HCT116 (cell line): ENCODE measurements around the gene MX2. TPM values are rescaled to one million over a fixed set of nuclear protein-coding genes. Genes with fewer than 3 reads are reported as not detected.

ENCODE experiments used
- ATAC-seq: fragments of 200-7000 bp; cut with Tn5 transposase; 2 replicates; pipeline ENCODE4 v1.9.1; 2020; ENCODE audit warnings: mild to moderate bottlenecking, moderate library complexity
- BruUV-seq: library from RNA; stranded (reverse); fragments of 400-500 nt; replicated peaks from 2 replicates; lab custom pipeline; 2021; lab: Mats Ljungman, UMichigan
- CTCF ChIA-PET: fragments of 300-600 bp; sonication (Branson Sonifier 250); formaldehyde crosslinking; loops from one replicate; lab custom pipeline; 2021; ENCODE audit warnings: antibody characterized with exemption; lab: Charles Lee
- POLR2A ChIA-PET: fragments of 300-600, 350-600 bp; sonication (Branson Sonifier 250); formaldehyde crosslinking; loops from one replicate; lab custom pipeline; 2021; ENCODE audit warnings: antibody characterized with exemption; lab: Charles Lee
- RAD21 ChIA-PET, 2 experiments: fragments of 300-600 bp; sonication (Branson Sonifier 250); formaldehyde crosslinking; loops; one replicate each; lab custom pipeline; 2023; ENCODE audit warnings: low total read pairs in 2 of 2; ENCODE audit not compliant: uncharacterized antibody in 2 of 2, unreplicated experiment in 2 of 2, low non-redundant PET in 1 of 2; lab: Charles Lee
- DNase-seq: peaks from one replicate; pipeline ENCODE4 v3.0.0-alpha.2; 2010; ENCODE audit warnings: low read depth, low spot score
- H2AFZ ChIP-seq: fragments of 200-600 bp; shearing (Covaris generic), sonication (generic); 2 replicates; pipeline ENCODE4 v1.6.1; 2017; ENCODE audit warnings: low read depth, mixed run types, mixed read lengths, antibody characterized with exemption, low read length; ENCODE audit not compliant: poor library complexity, severe bottlenecking
- H3K27ac ChIP-seq: 2 replicates; pipeline ENCODE4 v1.5.1; 2012; ENCODE audit warnings: low read depth, low read length
- H3K27me3 ChIP-seq: fragments of 200-600 bp; sonication (generic); 2 replicates; pipeline ENCODE4 v1.6.1; 2016; ENCODE audit warnings: mixed run types, low read length, mixed read lengths; ENCODE audit not compliant: insufficient read depth
- H3K36me3 ChIP-seq, 2 experiments: fragments of 200-500 bp in 1 of 2; fragments of 200-600 bp in 1 of 2; sonication (Bioruptor generic) in 1 of 2; sonication (generic) in 1 of 2; 2 replicates each; pipeline versions ENCODE4 v1.5.1 to v1.6.1; 2014 to 2016; ENCODE audit warnings: low read length in 2 of 2, inconsistent platforms in 1 of 2, mixed read lengths in 1 of 2, mixed run types in 1 of 2; ENCODE audit not compliant: insufficient read depth in 2 of 2, control insufficient read depth in 1 of 2
- H3K4me1 ChIP-seq, 2 experiments: fragments of 200-600 bp in 1 of 2; sonication (generic) in 1 of 2; 2 replicates each; pipeline versions ENCODE4 v1.5.1 to v1.6.1; 2012 to 2017; ENCODE audit warnings: low read length in 2 of 2, inconsistent platforms in 1 of 2, mild to moderate bottlenecking in 1 of 2, mixed read lengths in 1 of 2, mixed run types in 1 of 2, moderate library complexity in 1 of 2; ENCODE audit not compliant: insufficient read depth in 2 of 2, control insufficient read depth in 1 of 2
- H3K4me2 ChIP-seq: fragments of 200-600 bp; sonication (generic); 2 replicates; pipeline ENCODE4 v1.6.1; 2017; ENCODE audit warnings: mixed run types, low read length, mixed read lengths
- H3K4me3 ChIP-seq, 2 experiments: fragments of 200-600 bp in 1 of 2; sonication (generic) in 1 of 2; replicated peaks in 1 of 2; 2 replicates each; pipeline ENCODE4 v1.5.1; 2011 to 2016; ENCODE audit warnings: low read length in 2 of 2, control low read depth in 1 of 2, low read depth in 1 of 2, mild to moderate bottlenecking in 1 of 2, mixed read lengths in 1 of 2, mixed run types in 1 of 2
- H3K79me2 ChIP-seq: fragments of 200-600 bp; sonication (generic); 2 replicates; pipeline ENCODE4 v1.6.1; 2017; ENCODE audit warnings: mild to moderate bottlenecking, mixed run types, low read length, moderate library complexity, mixed read lengths; ENCODE audit not compliant: insufficient read depth
- H3K9ac ChIP-seq: fragments of 200-600 bp; sonication (generic); 2 replicates; pipeline ENCODE4 v1.6.1; 2016; ENCODE audit warnings: low read length, mixed read lengths
- H3K9me2 ChIP-seq: fragments of 200-600 bp; sonication (generic), shearing (Covaris generic); 2 replicates; pipeline ENCODE4 v1.6.1; 2017; ENCODE audit warnings: mixed run types, mild to moderate bottlenecking, moderate library complexity; ENCODE audit not compliant: insufficient read depth
- H3K9me3 ChIP-seq, 2 experiments: fragments of 200-500 bp in 1 of 2; fragments of 200-600 bp in 1 of 2; sonication (Bioruptor generic) in 1 of 2; sonication (generic) in 1 of 2; 2 replicates each; pipeline ENCODE4 v1.6.1; 2014 to 2017; ENCODE audit warnings: low read length in 2 of 2, mixed read lengths in 2 of 2, inconsistent platforms in 1 of 2, low read depth in 1 of 2, mild to moderate bottlenecking in 1 of 2, mixed run types in 1 of 2, moderate library complexity in 1 of 2; ENCODE audit not compliant: control insufficient read depth in 1 of 2, insufficient read depth in 1 of 2
- H4K20me1 ChIP-seq: fragments of 200-600 bp; sonication (generic), shearing (Covaris generic); 2 replicates; pipeline ENCODE4 v1.6.1; 2017; ENCODE audit warnings: mixed run types, mild to moderate bottlenecking, moderate library complexity; ENCODE audit not compliant: insufficient read depth
- CBX3 ChIP-seq: IDR thresholded peaks from 2 replicates; pipeline ENCODE4 v1.6.1; 2012; ENCODE audit warnings: low read depth
- CEBPB ChIP-seq: IDR thresholded peaks from 2 replicates; pipeline ENCODE4 v1.6.1; 2012; ENCODE audit warnings: low read depth
- EGR1 ChIP-seq: IDR thresholded peaks from 2 replicates; pipeline ENCODE4 v1.6.1; 2012; ENCODE audit warnings: low read depth
- ELF1 ChIP-seq: IDR thresholded peaks from 2 replicates; pipeline ENCODE4 v1.6.1; 2012; ENCODE audit warnings: low read depth, borderline replicate concordance
- EZH2 ChIP-seq: fragments of 200-600 bp; sonication (generic); IDR thresholded peaks from 2 replicates; pipeline ENCODE4 v1.6.1; 2017; ENCODE audit warnings: antibody characterized with exemption, mixed run types
- EZH2phosphoT487 ChIP-seq: fragments of 200-600 bp; IDR thresholded peaks from 2 replicates; pipeline ENCODE4 v1.6.1; 2018; ENCODE audit warnings: antibody characterized with exemption, borderline replicate concordance
- FOSL1 ChIP-seq: IDR thresholded peaks from 2 replicates; pipeline ENCODE4 v1.6.1; 2012; ENCODE audit warnings: low read depth
- JUND ChIP-seq: IDR thresholded peaks from 2 replicates; pipeline ENCODE4 v1.6.1; 2012
- POLR2A ChIP-seq: IDR thresholded peaks from 2 replicates; pipeline ENCODE4 v1.7.0; 2011; ENCODE audit warnings: borderline replicate concordance; ENCODE audit not compliant: insufficient read depth, insufficient read length; ENCODE audit errors: extremely low read depth
- POLR2AphosphoS5 ChIP-seq: IDR thresholded peaks from 2 replicates; pipeline ENCODE4 v1.6.1; 2011; ENCODE audit warnings: mild to moderate bottlenecking, low read depth, low read length, moderate library complexity
- RAD21 ChIP-seq: IDR thresholded peaks from 2 replicates; pipeline ENCODE4 v1.6.1; 2012; ENCODE audit warnings: low read depth, mild to moderate bottlenecking
- SIN3A ChIP-seq: IDR thresholded peaks from 2 replicates; pipeline ENCODE4 v1.6.1; 2012; ENCODE audit warnings: low read depth
- SP1 ChIP-seq: IDR thresholded peaks from 2 replicates; pipeline ENCODE4 v1.6.1; 2012; ENCODE audit warnings: low read depth
- SRF ChIP-seq: IDR thresholded peaks from 2 replicates; pipeline ENCODE4 v1.6.1; 2012; ENCODE audit warnings: low read depth
- ZFX ChIP-seq: fragments of 450-650 bp; IDR thresholded peaks from 2 replicates; pipeline ENCODE4 v1.6.1; 2017
- ZNF274 ChIP-seq: fragments of 200-500 bp; sonication (Bioruptor generic); IDR thresholded peaks from 2 replicates; pipeline ENCODE4 v1.6.1; 2014; ENCODE audit warnings: mild to moderate bottlenecking, low read depth, low read length, inconsistent platforms
- intact Hi-C: fragments of 100-400 bp; cut with micrococcal nuclease; formaldehyde crosslinking; loops from 2 replicates; pipeline ENCODE4 v1.10.0; 2022
- total RNA-seq: library from RNA; stranded (reverse); gene quantifications from one replicate; pipeline ENCODE4 v1.2.1, GENCODE V29; 2021; ENCODE audit not compliant: unreplicated experiment
- TF ChIP-seq, protein P1 (sequence below): IDR thresholded peaks from 2 replicates; pipeline ENCODE4 v1.6.1; 2012
- TF ChIP-seq, protein P2 (sequence below): IDR thresholded peaks from 2 replicates; pipeline ENCODE4 v1.6.1; 2011; ENCODE audit warnings: mild to moderate bottlenecking, low read length, moderate library complexity; ENCODE audit not compliant: insufficient replicate concordance; ENCODE audit errors: extremely low read depth
- TF ChIP-seq, protein P3 (sequence below), 3 experiments: fragments of 200-600 bp in 1 of 3; sonication (generic) in 1 of 3; IDR thresholded peaks in 2 of 3; conservative IDR thresholded peaks in 1 of 3; 2 replicates each; pipeline ENCODE4 v1.5.1; 2012 to 2017; ENCODE audit warnings: low read depth in 2 of 3, low read length in 2 of 3, antibody characterized with exemption in 1 of 3, borderline replicate concordance in 1 of 3, control low read depth in 1 of 3, mild to moderate bottlenecking in 1 of 3, mixed read lengths in 1 of 3, mixed run types in 1 of 3, moderate library complexity in 1 of 3; ENCODE audit not compliant: insufficient read depth in 1 of 3

Gene MX2
- total RNA-seq, 1 experiment from 2014 or later, result 0.22 TPM

DNA sequence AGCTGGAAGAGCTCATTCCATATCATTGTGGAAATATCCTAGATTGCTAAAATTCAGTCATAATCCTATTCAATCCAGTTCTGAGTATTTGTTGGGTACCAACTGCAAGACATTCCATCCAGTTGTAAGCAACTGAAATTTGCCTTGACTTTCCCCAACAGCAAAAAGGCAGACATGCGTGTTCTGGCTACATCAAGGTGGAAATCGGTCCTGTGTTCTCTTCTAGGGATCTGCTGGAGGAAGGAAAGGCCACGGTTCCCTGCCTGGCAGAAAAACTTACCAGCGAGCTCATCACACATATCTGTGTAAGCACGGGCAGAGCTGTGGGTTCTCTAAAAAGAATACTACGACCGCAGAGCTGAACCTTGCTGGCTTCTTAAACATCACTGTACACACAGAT, 81.7 kb downstream of the MX2 start (continued):
- TF ChIP-seq, protein P1, sequence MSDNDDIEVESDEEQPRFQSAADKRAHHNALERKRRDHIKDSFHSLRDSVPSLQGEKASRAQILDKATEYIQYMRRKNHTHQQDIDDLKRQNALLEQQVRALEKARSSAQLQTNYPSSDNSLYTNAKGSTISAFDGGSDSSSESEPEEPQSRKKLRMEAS, result no peak
- TF ChIP-seq POLR2AphosphoS5, result no peak

DNA sequence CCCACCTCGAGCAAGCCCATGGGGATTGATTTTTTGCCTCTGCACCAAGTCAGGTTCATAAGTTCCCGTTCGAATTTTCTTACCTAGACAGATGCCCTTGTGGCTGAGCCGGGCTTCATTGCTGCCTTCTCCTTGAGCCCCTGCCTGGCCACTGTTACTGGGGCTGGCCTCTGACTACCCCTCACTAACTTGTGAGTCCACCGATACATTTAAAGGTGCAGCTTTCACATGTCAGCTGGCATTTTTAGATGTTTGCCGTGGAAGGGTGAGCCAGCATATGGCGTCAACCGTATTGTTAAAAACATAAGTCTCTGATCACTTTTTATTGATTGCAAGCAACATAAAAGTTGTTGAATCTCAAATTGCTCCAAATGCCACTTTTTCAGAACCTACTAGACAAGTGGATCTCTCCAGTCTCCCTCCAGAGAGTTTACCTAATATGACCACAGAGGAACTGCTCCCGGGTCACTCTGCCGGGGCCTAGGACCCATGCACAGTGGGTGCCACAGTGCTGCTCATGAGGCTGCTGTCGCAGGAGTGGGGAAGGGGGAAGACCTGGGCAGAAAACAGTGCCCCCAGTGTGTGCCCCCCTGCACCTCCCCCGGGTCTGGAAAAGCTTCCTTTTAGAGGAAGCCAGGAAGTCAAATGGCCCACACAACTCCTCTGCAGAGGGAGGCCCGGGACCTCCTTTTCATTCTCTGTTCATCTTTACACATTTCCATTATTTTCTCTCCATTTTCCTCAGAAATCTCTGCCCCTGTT, 83.1 kb downstream of the MX2 start:
- no peak overlapping the region for H3K9ac ChIP-seq
- intact Hi-C loops, result no loop called here
- no peaks in the 10 kb centered on the region for H3K36me3 ChIP-seq
- no peak overlapping the region for H2AFZ ChIP-seq
- ChIA-PET POLR2A (no interaction called here), RAD21 (no interaction called here), CTCF (no interaction called here)
- BruUV-seq, result no TSS peak
- no peaks in the 10 kb centered on the region for H3K79me2 ChIP-seq
- H3K9me3 ChIP-seq, result no peaks in the 10 kb centered on the region
- H3K4me3 ChIP-seq, result no peak overlapping the region
- H3K9me2 ChIP-seq, result no peaks in the 10 kb centered on the region
- no peaks in the 10 kb centered on the region for H4K20me1 ChIP-seq
- no peak for DNase-seq
- no peaks in the 10 kb centered on the region for H3K4me1 ChIP-seq
- no peak overlapping the region for H3K4me2 ChIP-seq
- TF ChIP-seq EZH2 (no peak), ZFX (no peak), SIN3A (no peak), POLR2A (no peak), SP1 (no peak), SRF (no peak), EZH2phosphoT487 (no peak), ELF1 (no peak), JUND (no peak), ZNF274 (no peak), RAD21 (no peak), EGR1 (no peak), FOSL1 (no peak), CBX3 (no peak), CEBPB (no peak), POLR2AphosphoS5 (no peak)
- TF ChIP-seq, protein P1, result no peak
- TF ChIP-seq, protein P2, sequence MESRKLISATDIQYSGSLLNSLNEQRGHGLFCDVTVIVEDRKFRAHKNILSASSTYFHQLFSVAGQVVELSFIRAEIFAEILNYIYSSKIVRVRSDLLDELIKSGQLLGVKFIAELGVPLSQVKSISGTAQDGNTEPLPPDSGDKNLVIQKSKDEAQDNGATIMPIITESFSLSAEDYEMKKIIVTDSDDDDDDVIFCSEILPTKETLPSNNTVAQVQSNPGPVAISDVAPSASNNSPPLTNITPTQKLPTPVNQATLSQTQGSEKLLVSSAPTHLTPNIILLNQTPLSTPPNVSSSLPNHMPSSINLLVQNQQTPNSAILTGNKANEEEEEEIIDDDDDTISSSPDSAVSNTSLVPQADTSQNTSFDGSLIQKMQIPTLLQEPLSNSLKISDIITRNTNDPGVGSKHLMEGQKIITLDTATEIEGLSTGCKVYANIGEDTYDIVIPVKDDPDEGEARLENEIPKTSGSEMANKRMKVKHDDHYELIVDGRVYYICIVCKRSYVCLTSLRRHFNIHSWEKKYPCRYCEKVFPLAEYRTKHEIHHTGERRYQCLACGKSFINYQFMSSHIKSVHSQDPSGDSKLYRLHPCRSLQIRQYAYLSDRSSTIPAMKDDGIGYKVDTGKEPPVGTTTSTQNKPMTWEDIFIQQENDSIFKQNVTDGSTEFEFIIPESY, result no peak
- TF ChIP-seq, protein P3, sequence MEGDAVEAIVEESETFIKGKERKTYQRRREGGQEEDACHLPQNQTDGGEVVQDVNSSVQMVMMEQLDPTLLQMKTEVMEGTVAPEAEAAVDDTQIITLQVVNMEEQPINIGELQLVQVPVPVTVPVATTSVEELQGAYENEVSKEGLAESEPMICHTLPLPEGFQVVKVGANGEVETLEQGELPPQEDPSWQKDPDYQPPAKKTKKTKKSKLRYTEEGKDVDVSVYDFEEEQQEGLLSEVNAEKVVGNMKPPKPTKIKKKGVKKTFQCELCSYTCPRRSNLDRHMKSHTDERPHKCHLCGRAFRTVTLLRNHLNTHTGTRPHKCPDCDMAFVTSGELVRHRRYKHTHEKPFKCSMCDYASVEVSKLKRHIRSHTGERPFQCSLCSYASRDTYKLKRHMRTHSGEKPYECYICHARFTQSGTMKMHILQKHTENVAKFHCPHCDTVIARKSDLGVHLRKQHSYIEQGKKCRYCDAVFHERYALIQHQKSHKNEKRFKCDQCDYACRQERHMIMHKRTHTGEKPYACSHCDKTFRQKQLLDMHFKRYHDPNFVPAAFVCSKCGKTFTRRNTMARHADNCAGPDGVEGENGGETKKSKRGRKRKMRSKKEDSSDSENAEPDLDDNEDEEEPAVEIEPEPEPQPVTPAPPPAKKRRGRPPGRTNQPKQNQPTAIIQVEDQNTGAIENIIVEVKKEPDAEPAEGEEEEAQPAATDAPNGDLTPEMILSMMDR (IDR thresholded peaks at IDR 0.05 in 2 of 3, conservative IDR thresholded peaks at IDR 0.05 in 1 of 3; ENCODE audit: borderline replicate concordance in 1 of 3, insufficient read depth in 1 of 3, low read depth in 2 of 3, low read length in 2 of 3), result no peak
- H3K27me3 ChIP-seq, result no peaks in the 10 kb centered on the region
- no peak overlapping the region for H3K27ac ChIP-seq
- no peak for ATAC-seq
